Renal cortical epithelial cell (primary cell): Measurements from ENCODE around the gene RIMBP3B. TPM values are rescaled to one million over a fixed set of nuclear protein-coding genes. Genes with fewer than 3 reads are reported as not detected.
"Not testable (repeated sequence)": the region's sequence is repeated elsewhere in the genome, so short reads cannot be mapped to it uniquely, and the experiment has no call there.

Experiments used
- DNase-seq: peaks from one replicate; pipeline ENCODE4 v3.0.0-alpha.2; 2011; ENCODE audit warnings: low read depth
- total RNA-seq: library from RNA; depleted of rRNA; stranded (reverse); fragments of >200 nt; gene quantifications from 2 replicates; pipeline ENCODE4 v1.2.3, GENCODE V29; 2014

The RIMBP3B gene, protein sequence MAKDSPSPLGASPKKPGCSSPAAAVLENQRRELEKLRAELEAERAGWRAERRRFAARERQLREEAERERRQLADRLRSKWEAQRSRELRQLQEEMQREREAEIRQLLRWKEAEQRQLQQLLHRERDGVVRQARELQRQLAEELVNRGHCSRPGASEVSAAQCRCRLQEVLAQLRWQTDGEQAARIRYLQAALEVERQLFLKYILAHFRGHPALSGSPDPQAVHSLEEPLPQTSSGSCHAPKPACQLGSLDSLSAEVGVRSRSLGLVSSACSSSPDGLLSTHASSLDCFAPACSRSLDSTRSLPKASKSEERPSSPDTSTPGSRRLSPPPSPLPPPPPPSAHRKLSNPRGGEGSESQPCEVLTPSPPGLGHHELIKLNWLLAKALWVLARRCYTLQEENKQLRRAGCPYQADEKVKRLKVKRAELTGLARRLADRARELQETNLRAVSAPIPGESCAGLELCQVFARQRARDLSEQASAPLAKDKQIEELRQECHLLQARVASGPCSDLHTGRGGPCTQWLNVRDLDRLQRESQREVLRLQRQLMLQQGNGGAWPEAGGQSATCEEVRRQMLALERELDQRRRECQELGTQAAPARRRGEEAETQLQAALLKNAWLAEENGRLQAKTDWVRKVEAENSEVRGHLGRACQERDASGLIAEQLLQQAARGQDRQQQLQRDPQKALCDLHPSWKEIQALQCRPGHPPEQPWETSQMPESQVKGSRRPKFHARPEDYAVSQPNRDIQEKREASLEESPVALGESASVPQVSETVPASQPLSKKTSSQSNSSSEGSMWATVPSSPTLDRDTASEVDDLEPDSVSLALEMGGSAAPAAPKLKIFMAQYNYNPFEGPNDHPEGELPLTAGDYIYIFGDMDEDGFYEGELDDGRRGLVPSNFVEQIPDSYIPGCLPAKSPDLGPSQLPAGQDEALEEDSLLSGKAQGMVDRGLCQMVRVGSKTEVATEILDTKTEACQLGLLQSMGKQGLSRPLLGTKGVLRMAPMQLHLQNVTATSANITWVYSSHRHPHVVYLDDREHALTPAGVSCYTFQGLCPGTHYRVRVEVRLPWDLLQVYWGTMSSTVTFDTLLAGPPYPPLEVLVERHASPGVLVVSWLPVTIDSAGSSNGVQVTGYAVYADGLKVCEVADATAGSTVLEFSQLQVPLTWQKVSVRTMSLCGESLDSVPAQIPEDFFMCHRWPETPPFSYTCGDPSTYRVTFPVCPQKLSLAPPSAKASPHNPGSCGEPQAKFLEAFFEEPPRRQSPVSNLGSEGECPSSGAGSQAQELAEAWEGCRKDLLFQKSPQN (N-terminal part only)
- total RNA-seq, result 0.05 TPM in 1 of 2 replicates, not detected in the other

DNA sequence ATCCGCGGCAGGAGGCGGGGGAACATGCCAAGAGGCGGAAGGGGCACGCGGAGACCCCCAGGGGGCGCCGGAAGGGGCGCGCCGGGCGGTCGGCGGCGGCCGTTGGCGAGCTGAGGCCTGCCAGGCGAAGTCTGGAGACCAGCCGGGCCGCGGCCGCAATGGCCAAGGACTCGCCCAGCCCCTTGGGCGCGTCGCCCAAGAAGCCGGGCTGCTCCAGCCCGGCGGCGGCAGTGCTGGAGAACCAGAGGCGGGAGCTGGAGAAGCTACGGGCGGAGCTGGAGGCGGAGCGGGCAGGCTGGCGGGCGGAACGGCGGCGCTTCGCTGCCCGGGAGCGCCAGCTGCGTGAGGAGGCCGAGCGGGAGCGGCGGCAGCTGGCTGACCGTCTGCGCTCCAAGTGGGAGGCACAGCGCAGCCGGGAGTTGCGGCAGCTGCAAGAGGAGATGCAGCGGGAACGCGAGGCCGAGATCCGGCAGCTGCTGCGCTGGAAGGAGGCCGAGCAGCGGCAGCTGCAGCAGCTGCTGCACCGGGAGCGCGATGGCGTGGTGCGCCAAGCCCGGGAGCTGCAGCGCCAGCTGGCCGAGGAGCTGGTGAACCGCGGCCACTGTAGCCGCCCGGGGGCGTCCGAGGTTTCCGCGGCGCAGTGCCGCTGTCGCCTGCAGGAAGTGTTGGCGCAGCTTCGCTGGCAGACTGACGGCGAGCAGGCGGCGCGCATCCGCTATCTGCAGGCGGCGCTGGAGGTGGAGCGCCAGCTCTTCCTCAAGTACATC is at the start of gene RIMBP3B:
TSS of gene RIMBP3B (plus strand) at position 51 of the 767 bp plus-strand sequence. CDS start at position 159, 108 bp downstream.
- DNase-seq, result not testable (repeated sequence)

DNA sequence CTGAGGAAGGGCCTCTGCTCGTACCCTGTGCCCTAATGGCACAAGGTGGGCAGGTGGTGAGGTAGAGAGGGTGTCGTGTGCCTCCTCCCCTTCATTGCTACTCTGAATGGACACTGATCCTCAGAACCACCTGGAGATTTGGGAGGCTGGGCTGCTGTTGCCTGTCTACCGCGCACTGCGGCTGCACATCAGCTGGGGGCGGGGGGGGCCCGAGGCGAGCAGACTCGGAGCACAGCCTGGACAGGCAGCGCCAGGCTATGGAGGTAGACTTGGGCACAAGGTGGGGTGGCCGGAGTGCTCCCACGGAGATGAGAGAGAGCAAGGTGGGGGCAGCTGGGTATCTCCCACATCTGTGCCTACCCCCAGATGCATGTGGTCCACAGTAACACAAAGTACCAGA is 26.0 kb upstream of the RIMBP3B start:
- not testable (repeated sequence) for DNase-seq

DNA sequence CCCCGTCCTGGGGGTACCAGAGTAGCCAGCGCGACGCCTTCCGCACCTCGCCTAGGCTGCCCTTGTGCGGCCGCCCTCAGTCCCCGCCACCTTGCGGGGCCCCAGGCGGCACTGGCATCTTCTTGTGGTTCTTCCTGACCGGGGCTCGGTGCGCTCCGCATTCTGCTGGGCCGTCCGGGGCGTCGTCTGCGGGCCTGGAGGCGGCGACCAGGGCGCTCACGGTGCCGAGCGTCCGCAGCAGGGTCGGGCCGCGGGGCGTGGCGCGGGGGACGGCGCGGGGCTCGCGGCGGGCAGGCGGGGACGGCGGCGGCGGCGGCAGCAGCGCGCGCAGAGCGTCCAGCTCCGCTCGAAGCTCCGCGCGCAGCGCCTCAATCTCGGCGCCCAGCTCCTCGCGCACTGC is 23.0 kb upstream of the RIMBP3B start:
- not testable (repeated sequence) for DNase-seq

DNA sequence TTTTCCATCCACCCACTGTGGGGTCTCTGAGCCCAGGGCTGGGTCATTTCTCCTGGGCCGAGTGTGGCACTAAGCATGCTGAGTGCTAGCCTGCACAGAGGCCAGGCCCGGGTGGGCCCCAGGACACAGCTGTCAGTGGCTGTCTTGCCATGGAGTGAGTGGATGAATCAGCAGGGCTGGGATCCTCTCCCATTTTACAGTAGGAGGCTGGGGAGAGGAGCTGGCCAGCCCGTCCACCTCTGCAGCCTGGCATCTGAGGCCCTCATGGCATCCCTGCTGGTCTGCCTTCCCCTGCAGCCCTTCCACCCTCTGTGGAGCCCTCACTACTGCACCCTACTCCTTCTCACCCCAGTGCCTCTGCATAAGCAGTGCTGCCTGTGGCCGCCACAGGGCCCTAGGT is 21.1 kb upstream of the RIMBP3B start:
- DNase-seq, result not testable (repeated sequence)

DNA sequence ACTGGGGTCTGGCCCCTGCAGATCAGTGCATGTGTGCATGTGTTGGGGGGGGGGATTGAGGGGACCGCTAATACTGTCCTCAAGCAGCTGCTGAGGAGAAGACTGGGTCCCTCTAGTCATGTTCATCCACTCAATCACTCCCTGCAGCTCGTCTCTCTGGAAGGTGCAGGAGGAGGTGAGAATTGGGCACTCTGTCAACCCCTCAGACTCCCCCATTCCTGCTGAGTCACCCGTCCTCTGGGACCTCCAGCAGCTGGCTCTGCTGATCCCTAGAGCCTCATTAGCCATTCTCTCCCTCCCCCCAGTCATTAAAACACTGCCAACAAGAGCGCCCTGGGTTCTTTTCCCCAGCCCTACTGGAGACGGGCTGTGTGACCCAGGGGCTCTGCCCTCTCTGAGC is 20.5 kb upstream of the RIMBP3B start:
- not testable (repeated sequence) for DNase-seq

DNA sequence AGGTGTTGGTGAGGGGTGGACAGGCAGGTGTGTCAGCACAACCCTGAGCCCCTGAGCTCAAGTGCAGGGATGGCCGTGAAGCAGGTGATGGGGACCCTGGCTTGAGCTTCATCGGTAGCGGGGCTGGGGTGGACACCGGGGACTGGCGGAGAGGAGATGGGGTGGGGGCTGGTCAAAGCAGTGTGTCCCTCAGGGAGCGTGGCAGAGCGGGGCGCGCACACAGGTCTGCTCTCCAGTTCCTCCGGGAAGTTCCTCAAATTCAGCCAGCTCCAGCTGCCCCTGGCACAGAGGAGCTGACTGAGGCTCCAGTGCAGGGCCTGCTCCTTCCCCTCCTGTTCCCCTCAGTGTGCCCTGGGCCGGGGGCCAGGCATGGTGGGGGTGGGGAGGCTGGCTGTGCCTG is 19.7 kb upstream of the RIMBP3B start:
- not testable (repeated sequence) for DNase-seq

DNA sequence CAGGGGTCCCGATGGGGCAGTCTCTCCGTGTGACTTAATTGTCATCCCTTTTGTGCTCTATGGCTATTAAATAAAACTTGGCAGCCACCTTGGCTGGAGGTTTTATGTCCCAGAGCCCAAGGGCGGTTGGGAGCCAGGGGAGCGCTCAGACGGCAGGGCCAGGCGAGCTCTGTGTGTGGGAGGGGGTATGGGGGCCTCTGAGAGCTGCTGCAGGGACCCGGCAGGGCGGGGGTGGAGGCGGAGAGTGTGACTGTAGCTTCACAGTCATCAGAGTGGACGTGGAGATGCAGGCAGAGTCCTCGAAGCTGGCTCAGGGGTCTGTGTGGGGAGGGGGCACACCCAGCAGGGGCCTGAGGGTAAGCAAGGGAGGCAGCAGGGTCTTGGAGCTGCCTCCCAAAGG is 19.2 kb upstream of the RIMBP3B start:
- DNase-seq, result not testable (repeated sequence)

DNA sequence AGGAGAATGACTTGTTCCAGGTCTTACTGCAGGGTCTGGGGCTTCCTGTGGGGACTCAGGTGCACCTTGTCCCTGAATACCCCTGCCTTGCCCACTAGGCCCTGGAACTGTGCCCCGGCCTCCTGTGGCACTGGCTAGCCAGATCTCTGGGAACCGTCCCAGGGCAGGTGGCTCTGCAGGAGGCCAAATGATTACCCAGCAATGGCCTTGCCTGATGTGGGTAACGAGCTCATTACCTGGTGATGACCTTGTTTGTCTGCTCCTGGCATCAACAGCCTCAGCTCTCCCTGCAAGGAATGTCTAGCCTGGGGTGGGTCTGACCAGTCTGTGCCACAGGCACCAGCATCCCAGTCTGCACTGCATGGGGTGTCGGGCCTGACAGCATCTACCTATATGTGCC is 18.2 kb upstream of the RIMBP3B start:
- not testable (repeated sequence) for DNase-seq

DNA sequence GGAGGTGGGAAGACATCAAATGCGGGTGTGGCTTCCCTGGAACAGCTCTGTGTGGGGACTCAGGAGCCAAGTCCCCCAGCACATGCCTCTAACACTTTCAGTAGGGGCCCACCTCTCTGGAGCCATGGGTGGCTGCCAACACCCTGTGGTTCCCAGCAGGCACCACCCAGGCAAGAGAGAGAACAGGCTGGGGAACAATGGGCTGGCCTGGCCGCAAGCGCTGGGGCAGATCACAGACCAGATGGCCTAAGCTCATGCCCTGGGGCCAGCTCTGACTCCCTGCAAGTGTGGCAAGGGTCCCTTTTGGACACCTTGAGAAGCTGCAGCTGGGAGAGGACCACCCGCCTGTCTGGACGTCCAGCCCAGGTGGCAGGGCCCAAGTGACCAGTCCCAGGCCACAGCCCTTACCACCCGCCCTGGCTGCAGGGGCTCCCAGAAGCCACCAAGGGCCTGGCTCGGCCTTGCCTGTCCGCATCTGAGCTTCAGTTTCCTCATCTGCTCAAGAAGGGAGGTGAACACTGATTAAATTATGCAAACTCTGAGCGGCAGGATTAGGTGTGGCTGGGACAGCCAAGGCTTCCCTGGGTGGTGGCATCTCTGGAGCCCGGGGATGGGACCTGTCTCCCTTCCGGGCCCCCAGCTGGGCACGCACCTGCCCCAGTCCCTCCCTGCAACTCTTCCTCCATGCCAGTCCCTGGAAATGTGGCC is 14.8 kb upstream of the RIMBP3B start:
- DNase-seq, result not testable (repeated sequence)

DNA sequence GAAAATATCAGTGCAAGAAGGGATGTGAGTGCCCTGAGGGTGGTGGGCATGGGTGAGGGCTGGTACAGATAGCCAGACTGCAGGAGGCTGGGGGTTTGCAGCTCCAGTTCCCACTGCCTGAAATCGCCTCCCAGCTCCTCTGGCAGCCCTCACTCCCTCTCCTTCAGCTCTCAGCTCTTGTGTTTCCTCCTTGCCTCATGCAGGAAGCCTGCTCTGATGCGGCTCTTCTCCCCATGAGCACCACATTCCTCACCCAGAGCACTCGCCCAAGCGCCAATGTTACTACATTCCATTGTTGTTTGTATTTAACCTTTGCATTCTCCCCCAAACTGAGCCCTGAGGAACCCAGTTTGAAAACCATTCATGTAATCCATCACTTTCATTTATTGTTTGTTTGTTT is 7.7 kb upstream of the RIMBP3B start:
- DNase-seq, result not testable (repeated sequence)

DNA sequence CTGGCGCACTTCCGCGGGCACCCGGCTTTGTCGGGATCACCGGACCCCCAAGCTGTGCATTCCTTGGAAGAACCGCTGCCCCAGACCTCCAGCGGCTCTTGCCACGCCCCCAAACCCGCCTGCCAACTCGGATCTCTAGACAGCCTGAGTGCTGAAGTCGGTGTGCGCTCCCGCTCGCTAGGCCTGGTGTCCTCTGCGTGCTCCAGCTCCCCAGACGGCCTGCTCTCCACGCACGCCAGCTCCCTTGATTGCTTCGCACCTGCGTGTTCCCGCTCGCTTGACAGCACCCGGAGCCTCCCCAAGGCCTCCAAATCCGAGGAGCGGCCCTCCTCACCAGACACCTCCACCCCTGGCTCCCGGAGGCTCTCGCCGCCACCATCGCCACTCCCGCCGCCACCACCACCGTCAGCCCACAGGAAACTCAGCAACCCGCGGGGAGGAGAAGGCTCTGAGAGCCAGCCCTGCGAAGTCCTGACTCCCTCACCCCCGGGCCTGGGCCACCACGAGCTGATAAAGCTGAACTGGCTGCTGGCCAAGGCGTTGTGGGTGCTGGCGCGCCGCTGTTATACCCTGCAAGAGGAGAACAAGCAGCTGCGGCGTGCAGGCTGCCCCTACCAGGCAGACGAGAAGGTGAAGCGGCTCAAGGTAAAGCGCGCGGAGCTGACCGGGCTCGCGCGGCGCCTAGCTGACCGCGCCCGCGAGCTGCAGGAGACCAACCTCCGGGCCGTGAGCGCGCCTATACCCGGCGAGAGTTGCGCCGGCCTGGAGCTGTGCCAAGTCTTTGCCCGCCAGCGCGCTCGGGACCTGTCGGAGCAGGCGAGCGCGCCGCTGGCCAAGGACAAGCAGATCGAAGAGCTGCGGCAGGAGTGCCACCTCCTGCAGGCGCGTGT is 1.2 kb downstream of the RIMBP3B start:
- DNase-seq, result not testable (repeated sequence)

DNA sequence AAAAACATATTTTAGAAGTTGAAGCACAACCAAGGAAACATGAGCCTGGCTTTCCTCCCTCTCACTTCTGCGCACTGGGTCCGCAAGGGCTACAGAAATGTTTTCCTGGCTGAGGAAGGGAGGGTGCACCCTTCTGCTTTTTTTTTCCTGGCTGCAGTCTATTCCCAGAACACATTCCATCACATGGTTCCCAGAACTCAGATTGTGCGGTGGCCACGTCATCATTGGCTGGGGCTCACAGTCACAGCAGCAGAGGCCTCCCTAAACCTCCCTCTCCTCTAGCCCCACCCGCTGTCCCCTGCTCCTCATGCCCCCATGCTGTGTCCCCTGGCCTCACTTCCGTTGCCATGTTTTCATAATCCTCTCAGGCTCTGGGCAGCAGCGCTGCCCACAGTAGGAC is 5.9 kb downstream of the RIMBP3B start:
- not testable (repeated sequence) for DNase-seq

DNA sequence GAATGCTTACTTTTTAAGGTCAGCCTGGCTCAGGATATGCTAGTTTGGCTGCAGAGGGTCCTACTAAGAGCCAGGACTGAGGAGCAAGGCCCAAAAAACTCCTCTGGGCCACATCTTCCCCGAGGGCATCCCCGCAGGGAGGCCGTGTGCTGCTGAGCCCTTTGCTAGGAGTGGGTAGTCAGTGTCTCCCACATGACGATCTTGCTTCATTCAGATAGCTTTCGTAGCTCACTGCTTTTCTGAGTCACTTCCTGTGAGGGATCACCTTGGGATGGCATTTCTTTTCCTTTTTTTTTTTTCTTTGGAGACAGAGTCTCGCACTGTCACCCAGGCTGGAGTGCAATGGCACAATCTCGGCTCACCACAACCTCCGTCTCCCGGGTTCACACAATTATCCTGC is 6.5 kb downstream of the RIMBP3B start:
- not testable (repeated sequence) for DNase-seq

DNA sequence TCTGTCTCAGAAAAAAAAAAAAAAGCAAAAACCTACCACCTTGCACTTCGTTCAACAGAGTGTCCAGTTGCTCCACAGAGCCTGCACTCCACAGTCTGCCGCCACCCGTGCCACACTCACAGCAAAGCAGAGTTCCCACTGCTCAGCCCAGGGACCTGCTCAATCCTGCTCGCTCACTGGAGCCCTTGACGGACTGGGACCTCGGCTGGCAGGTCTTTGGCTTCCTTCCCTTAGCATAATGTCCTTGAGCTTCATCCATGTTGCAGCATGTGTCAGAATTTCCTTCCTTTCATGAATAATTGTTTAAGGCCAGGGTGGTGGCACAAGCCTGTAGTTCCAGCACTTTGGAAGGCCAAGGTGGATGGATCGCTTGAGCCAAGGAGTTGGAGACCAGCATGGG is 11.1 kb downstream of the RIMBP3B start:
- DNase-seq, result not testable (repeated sequence)

DNA sequence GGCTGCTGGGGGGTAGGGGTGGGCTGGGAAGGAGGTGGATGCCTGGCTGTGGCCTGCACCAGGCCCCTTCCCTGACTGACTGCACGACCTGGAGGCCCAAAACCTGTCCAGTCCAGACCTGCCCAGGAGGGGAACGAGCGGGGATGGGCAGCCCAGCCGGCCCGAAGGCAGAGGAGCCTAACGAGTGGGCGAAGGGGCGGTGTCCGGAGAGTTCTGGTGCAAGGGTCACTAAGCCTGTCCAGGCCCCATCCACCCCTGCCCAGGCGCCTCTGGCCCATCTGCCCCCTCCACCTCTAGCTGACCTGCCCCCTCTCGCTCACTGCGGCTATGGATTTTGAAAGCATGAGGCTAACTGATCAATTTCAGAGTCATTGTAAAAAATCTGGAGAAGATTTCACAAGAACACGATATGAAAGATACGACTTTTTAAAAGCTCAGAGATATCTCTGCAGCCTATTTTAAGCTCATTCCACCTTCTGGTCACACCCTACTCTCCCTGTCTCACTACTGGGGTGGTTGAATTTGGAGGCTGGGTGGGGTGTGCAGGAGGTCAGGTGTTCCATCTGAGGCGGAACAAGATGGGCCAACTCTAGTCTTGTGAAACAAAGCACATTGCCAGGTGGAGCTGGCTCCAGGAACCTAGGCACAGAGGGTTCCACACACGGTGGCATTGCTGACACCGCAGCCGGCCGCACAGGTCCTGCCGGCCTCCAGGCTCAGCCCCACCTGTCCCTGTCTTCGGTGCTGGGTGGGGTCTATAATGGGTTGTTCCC is 17.8 kb downstream of the RIMBP3B start:
- DNase-seq, result not testable (repeated sequence)

DNA sequence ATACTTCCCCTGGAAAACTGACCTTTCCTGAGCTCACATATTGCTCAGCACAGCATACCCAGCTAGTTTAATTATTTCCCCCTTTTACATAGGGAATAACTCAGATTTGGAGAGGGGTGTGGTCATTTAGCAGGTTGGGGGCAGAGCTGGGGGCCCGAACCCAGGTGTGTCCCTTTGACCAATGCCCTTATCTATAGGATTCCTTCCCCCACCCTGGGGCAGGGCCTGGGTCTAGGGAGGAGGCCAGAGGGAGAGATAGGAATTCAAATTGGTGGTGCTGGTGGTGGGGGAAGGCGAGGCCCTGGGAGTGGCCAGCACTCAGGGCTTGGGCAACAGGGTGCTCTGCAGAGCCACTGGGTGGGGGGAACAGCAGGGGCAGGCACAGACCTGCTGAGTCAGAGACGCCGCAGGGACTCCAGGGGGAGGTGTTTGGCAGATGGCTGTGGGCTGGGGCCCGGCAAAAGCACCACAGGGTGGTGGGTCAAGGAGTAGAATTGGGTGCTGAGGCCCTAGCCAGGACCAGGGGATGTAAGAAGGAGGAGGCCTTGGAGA is 19.3 kb downstream of the RIMBP3B start:
- not testable (repeated sequence) for DNase-seq

DNA sequence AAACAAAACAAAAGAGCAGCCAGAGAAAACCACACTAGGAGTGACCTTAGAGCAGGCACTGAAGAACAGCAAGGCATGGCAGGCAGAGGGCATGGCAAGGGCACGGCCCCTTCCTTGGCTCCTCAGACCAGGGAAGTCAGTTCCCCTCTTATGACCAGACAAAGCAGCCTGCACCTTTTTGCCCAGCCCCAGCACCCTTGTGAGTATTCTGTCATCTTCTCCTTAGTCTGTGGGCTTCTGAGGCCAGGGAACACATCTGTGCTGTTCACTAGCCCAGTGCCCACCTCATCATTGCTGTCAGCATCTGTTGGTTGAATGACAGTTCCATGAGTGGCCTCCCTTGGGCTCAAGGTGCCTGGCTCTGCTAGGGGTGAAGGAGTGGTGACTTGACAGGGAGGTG is 23.6 kb downstream of the RIMBP3B start:
- not testable (repeated sequence) for DNase-seq

DNA sequence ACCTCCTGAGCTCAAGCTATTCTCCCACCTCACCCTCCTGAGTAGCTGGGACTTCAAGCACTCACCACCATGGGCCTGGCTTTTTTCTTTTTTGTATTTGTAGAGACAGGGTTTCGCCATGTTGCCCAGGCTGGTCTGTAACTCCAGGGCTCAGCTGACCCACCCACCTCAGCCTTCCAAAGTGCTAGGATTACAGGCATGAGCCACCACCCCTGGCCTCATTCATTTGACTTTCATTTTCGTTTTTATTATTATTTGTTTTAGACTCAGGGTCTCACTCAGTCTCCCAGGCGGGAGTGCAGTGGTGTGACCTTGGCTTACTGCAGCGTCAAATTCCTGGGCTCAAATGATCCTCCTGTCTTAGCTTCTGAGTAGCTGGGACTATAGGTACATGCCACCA is 24.2 kb downstream of the RIMBP3B start:
- DNase-seq, result not testable (repeated sequence)
